Measurements from ENCODE around the gene SFXN5.

- TF ChIP-seq POLR2AphosphoS5 (IDR thresholded peaks at IDR 0.05; ENCODE audit: low read depth, low read length) (no peak), REST (IDR thresholded peaks at IDR 0.05; ENCODE audit: insufficient read depth in 1 of 2, low read depth in 2 of 2, low read length in 2 of 2) (no peak), SIN3A (IDR thresholded peaks at IDR 0.05; ENCODE audit: borderline replicate concordance, insufficient read depth, low read length) (no peak), TAF1 (IDR thresholded peaks at IDR 0.05; ENCODE audit: borderline replicate concordance, insufficient read depth, low read length) (no peak), FOXP2 (optimal IDR thresholded peaks at IDR 0.05; ENCODE audit: borderline replicate concordance, extremely low read depth, extremely low read length, insufficient read depth) (no peak)
These were observed 162.8 kb downstream of the SFXN5 start for GRCh38 chr2:72908741-72909140.

All from PFSK-1 (cell line).